GM19099 (cell line): ENCODE results near the gene VSIG10L.
A peak's percentile ranks its signal among the peaks of the same experiment; 100 is the strongest.

Experiments
- POLR2A ChIP-seq: IDR thresholded peaks from 3 replicates; pipeline ENCODE4 v1.6.1; 2011; ENCODE audit warnings: low read depth; ENCODE audit not compliant: insufficient read length; ENCODE audit errors: extremely low read depth

Gene VSIG10L

GRCh38 chr19:51354103-51354741 is 12.3 kb upstream of the VSIG10L start:
- TF ChIP-seq POLR2A, result no peak

GRCh38 chr19:51352783-51353360 is 10.9 kb upstream of the VSIG10L start:
- TF ChIP-seq POLR2A, result no peak

- TF ChIP-seq POLR2A, result no peak
Measured at GRCh38 chr19:51351266-51351990, 9.5 kb upstream of the VSIG10L start.

GRCh38 chr19:51347209-51347928 is 5.4 kb upstream of the VSIG10L start:
- no peak for TF ChIP-seq POLR2A

- TF ChIP-seq POLR2A, result no peak
Measured at GRCh38 chr19:51346742-51347141, 4.8 kb upstream of the VSIG10L start.

- no peak for TF ChIP-seq POLR2A
Measured at GRCh38 chr19:51345076-51345620, 3.2 kb upstream of the VSIG10L start.

- no peak for TF ChIP-seq POLR2A
Measured at GRCh38 chr19:51342631-51343569, 961 bp upstream of the VSIG10L start.

DNA sequence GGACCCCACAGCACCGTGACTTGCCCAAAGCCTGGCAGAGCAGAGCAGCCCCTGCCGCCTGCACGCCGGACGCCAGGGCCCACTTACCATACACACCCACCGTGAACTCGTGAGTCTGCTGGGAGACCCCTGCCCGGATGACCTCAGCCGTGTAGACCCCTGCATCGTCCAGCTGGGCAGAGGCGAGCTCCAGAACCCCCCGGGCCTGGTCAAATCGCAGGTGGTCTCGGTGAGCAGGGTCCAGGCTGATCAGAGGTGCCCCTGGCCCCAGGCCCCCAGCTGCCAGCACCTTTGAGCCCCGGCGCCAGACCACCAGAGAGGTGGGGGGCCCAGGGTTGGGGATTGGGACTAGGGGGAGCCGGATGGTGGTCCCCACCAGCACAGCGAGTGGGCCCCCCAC is 873 bp downstream of the VSIG10L start:
- no peak for TF ChIP-seq POLR2A

- TF ChIP-seq POLR2A, result peak; percentile 35
Measured at GRCh38 chr19:51339687-51340656, 2.0 kb downstream of the VSIG10L start.

DNA sequence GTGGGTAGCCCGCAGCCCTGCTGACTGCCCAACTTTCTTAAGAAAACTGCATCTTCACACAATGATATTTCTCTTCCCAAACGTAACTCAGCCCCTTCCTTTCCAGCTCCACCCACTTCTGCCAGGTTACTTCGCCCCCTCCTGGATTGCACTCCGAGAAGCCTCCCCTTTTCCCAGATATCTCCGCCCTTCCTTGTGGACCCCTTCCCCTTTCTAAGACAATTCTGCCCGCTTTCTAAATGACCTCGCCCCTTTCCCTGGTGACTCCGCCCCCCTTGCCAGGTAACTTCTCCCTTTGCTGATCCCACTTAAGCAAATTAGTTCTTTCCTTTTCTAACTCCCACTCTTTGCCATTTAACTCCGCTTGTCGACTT is 2.6 kb downstream of the VSIG10L start:
- no peak for TF ChIP-seq POLR2A

DNA sequence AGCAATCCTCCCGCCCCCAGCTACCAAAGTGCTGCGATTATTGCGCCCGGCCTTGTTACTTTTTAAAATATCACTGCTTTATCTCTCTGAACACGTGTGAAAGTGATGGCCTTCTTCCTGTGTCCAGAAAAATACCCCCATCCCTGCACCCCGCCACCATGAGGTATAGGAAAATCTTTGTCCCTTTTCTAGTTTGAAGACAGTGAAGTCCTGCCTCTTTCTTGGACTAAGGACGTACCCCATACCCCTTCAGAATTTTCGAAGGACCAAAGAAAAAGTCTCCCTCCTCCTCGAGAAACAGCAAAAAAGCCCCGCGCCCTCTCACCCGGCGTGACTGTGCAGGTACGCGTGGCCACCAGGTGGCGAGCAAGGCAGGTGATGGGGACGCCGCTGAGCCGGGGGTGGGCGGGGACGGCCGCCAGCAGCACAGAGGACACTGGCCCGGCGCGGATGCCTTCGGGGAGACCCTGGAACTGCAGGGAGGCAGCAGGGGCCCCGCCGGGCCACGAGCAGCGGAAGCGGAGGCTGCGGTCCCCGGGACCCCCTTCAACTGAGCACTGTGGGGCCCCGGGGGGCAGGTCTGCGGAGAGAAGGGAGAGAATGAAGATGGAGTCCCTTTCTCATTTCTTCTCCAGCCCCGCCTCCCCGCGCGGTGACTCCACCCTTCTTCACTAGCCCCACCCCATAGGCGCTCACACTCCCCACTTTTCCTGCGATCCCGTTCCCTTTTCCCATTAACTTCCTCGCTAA is 3.2 kb downstream of the VSIG10L start:
- TF ChIP-seq POLR2A, result no peak

DNA sequence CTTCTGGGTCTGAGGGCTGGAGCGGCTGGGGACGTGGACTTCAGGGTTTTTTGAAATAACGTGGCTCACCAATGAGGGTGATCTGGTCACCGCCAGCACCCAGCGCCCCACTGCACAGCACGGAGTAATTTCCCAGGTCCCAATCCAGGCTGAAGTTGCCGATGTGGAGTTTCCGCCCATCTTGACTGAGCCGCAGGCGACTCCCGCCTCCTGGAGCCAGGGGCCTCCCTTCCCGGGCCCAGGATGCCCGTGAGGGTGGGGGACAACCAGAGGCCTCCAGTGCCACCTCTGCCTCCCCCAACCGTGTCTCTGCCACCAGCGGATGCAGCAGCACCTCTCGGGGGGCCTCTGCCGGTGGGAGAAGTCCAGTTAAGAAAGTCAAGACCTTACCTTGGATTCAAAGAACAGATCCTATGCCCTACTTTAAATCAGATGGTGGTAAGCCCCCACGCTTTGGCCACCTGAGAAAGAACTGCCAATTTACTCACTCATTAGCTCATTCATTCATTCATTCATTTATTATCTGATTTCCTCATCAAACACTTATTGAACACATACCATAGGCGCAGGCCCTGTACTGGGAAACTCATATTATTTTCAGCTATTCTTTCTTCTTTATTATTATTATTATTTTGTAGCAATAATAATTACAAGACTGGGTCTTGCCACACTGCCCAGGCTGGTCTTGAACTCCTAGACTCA is 3.9 kb downstream of the VSIG10L start:
- no peak for TF ChIP-seq POLR2A
